Mammary epithelial cell (primary cell): Measurements from ENCODE around the gene ZNF24.

Experiments used
- CTCF ChIP-seq, 2 donors: IDR thresholded peaks in 1 of 2; conservative IDR thresholded peaks in 1 of 2; 2 replicates each; pipeline ENCODE4 v1.5.1; 2011 to 2012; ENCODE audit warnings: inconsistent platforms in 2 of 2, low read length in 2 of 2, mild to moderate bottlenecking in 2 of 2, control low read depth in 1 of 2, low read depth in 1 of 2; ENCODE audit not compliant: insufficient read depth in 1 of 2; ENCODE audit errors: extremely low read depth in 1 of 2
- EZH2 ChIP-seq: IDR thresholded peaks from 2 replicates; pipeline ENCODE4 v1.6.1; 2012; ENCODE audit warnings: low read length, inconsistent platforms, borderline replicate concordance

- no peak for TF ChIP-seq EZH2
- no peak for TF ChIP-seq CTCF (conservative IDR thresholded peaks at IDR 0.05 in 1 of 2, IDR thresholded peaks at IDR 0.05 in 1 of 2; ENCODE audit: extremely low read depth in 1 of 2, insufficient read depth in 1 of 2, low read depth in 1 of 2, low read length in 2 of 2)
Observed at GRCh38 chr18:35328868-35329267, 15.4 kb downstream of the ZNF24 start.
